NCI-H748 (cell line): ENCODE data around the gene CCDC59.

ENCODE experiments used
- DNase-seq: peaks from one replicate; lab custom pipeline; 2025; ENCODE audit not compliant: unreplicated experiment; lab: John Stamatoyannopoulos, UW

Gene CCDC59

GRCh38 chr12:82319276-82319675 is 38.9 kb downstream of the CCDC59 start:
- DNase-seq, result no peak

- peak; percentile 77 for DNase-seq
These were observed 43.7 kb downstream of the CCDC59 start for GRCh38 chr12:82314406-82314892.
